Activated T-helper 1 cell treated with Interleukin-2 at 50 U/mL for 16 hours (primary cell): ENCODE data around the gene NPR2.

Source experiments
- DNase-seq: peaks from one replicate; pipeline ENCODE4 v3.0.0-alpha.2; 2020; ENCODE audit warnings: low read depth

Gene NPR2

GRCh38 chr9:35858458-35858857 is 67.1 kb downstream of the NPR2 start:
- no peak for DNase-seq
